Measurements from ENCODE around the gene LOX.

The LOX gene

DNA sequence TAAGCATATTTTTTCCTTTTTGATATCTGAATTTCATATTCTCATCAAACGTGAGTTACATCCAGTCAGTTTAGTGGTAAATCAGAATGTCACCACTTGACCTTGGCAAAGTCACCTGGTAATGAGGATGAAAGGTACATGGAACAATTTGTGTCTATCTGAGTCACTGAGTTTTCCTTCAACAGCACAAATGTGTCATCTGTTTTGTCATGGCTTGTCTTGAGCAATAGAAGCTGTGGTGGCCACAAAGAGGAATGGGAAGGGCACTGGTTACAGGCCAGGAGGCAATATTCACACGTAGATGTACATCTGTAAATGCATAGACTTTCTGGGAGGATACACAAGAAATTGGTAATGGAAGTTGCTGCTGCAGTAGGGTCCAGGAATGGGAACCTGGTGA is 42.9 kb upstream of the LOX start:
- TF ChIP-seq ELF4 (IDR thresholded peaks at IDR 0.05) (no peak), FOXM1 (IDR thresholded peaks at IDR 0.05; ENCODE audit: borderline replicate concordance) (no peak), FOXA1 (IDR thresholded peaks at IDR 0.05) (no peak), LEF1 (IDR thresholded peaks at IDR 0.05; ENCODE audit: borderline replicate concordance) (no peak), ZNF384 (IDR thresholded peaks at IDR 0.05) (no peak), CTBP1 (IDR thresholded peaks at IDR 0.05; ENCODE audit: borderline replicate concordance) (no peak), SUZ12 (IDR thresholded peaks at IDR 0.05) (no peak), FOXK2 (IDR thresholded peaks at IDR 0.05) (no peak), HDGF (IDR thresholded peaks at IDR 0.05; ENCODE audit: borderline replicate concordance) (no peak), TARDBP (IDR thresholded peaks at IDR 0.05) (no peak), SP1 (IDR thresholded peaks at IDR 0.05) (no peak), L3MBTL2 (conservative IDR thresholded peaks at IDR 0.05) (no peak), BHLHE40 (IDR thresholded peaks at IDR 0.05; ENCODE audit: borderline replicate concordance) (no peak), NFRKB (IDR thresholded peaks at IDR 0.05) (no peak)
- TF ChIP-seq, protein P1, sequence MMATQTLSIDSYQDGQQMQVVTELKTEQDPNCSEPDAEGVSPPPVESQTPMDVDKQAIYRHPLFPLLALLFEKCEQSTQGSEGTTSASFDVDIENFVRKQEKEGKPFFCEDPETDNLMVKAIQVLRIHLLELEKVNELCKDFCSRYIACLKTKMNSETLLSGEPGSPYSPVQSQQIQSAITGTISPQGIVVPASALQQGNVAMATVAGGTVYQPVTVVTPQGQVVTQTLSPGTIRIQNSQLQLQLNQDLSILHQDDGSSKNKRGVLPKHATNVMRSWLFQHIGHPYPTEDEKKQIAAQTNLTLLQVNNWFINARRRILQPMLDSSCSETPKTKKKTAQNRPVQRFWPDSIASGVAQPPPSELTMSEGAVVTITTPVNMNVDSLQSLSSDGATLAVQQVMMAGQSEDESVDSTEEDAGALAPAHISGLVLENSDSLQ (IDR thresholded peaks at IDR 0.05) = no peak
- ChIA-PET CTCF (interaction anchor here (1.2 kb wide), 1 partner anchor 45 kb away, joined by 3 read pairs; no protein-coding TSS in a partner anchor), POLR2A (no interaction called here)
- no peak for DNase-seq (ENCODE audit: extremely low spot score)

DNA sequence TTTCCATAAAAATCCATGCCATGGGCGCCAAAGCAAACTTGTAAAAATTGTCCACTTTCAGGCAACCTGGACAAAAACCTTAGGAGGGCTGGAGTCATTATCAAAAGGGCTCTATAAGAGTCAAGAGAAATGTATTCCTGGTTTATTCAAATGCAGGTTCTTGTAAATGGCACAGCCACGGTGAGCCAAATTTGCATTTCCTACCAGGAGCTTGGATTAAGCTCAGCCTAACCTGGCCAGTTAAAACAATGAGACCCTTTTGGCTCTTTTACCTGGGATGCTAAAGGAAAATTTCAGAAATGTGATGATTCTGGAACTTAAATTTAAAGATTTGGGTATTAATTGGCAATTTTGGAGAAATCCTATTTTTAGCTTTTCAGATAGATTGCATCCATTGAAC is 42.4 kb upstream of the LOX start:
- DNase-seq (ENCODE audit: extremely low spot score) = no peak
- CTCF ChIA-PET = no interaction called here
- POLR2A ChIA-PET = no interaction called here
- TF ChIP-seq TARDBP (IDR thresholded peaks at IDR 0.05) = no peak
- TF ChIP-seq ELF4 (IDR thresholded peaks at IDR 0.05) = no peak
- TF ChIP-seq HDGF (IDR thresholded peaks at IDR 0.05; ENCODE audit: borderline replicate concordance) = no peak
- TF ChIP-seq FOXA1 (IDR thresholded peaks at IDR 0.05) = no peak
- no peak for TF ChIP-seq SUZ12 (IDR thresholded peaks at IDR 0.05)
- TF ChIP-seq LEF1 (IDR thresholded peaks at IDR 0.05; ENCODE audit: borderline replicate concordance) = no peak
- TF ChIP-seq FOXK2 (IDR thresholded peaks at IDR 0.05) = no peak
- TF ChIP-seq BHLHE40 (IDR thresholded peaks at IDR 0.05; ENCODE audit: borderline replicate concordance) = no peak
- TF ChIP-seq, protein P1 (IDR thresholded peaks at IDR 0.05) = no peak

DNA sequence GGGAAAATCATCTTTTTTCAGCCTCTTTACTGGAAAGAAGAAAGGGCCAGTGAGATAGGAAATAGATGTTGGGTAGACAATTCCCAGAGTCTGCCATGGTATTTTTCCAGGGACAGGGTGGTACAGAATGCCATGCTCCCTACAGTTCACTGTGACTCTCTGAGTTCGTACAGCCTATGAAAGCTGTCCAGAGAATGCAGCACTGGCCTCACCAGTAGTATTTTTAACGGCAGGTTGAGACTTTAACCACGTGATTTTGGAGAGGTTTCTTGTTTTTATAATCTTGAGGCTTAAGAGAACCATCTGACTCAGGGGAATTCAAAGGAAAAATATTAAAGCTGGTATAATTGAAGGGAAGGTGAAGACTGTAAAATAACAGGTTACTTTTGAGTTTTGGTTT is 41.1 kb upstream of the LOX start:
- DNase-seq (ENCODE audit: extremely low spot score) = no peak
- ChIA-PET CTCF (no interaction called here), POLR2A (no interaction called here)
- no peak for TF ChIP-seq SP1 (IDR thresholded peaks at IDR 0.05)
- no peak for TF ChIP-seq L3MBTL2 (conservative IDR thresholded peaks at IDR 0.05)

DNA sequence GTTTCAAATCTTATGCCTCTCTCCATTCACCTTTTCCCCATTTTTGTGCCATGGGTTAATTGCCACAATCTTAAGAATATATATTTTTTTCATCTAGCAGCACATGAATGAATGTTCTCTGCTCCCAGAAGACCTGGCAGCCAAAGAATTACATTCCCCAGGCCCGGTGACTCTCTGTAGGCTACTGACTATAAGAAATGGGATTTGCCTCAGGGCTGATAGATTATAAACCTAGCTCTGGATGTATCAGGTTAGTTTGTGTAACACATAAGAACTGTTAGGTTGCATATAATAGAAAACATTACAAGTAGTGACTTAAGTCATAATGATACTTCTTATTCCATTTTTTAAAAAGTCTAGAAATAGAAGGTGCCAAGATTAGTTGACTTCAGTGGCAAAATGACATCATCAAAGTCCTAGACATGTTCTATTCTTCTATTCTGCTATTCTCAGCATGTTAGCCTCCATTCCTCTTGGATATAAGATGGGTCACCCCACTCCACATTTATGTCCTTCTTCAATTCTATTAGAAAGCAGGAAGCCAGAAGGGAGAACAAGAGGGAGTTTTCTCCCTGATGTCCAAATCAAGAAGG is 40.4 kb upstream of the LOX start:
- DNase-seq (ENCODE audit: extremely low spot score) = no peak
- POLR2A ChIA-PET = no interaction called here
- TF ChIP-seq ELF4 (IDR thresholded peaks at IDR 0.05) (no peak), FOXA1 (IDR thresholded peaks at IDR 0.05) (no peak), FOXM1 (IDR thresholded peaks at IDR 0.05; ENCODE audit: borderline replicate concordance) (no peak), CTBP1 (IDR thresholded peaks at IDR 0.05; ENCODE audit: borderline replicate concordance) (no peak), SP1 (IDR thresholded peaks at IDR 0.05) (no peak), HDGF (IDR thresholded peaks at IDR 0.05; ENCODE audit: borderline replicate concordance) (no peak), LEF1 (IDR thresholded peaks at IDR 0.05; ENCODE audit: borderline replicate concordance) (no peak), BHLHE40 (IDR thresholded peaks at IDR 0.05; ENCODE audit: borderline replicate concordance) (no peak)
- TF ChIP-seq, protein P1 (IDR thresholded peaks at IDR 0.05) = no peak
- CTCF ChIA-PET = no interaction called here

DNA sequence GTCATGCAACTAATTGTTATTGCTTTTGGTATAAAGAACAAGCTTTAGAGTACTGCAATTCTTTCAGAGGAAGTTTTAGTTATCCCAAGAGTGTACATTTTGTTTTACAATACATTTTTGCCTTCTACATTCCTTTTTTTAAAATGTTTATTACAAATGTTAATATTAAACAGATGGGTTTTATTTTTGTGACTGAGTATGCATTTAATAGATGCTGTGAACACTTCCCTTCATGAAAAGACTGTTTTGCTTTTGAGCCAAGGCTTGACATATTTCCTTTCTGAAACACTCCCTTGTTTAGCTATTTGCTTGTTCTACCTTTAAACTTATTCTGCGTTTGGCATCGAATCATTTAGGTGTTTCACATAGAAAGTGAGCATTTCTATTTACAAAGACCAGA is 36.4 kb upstream of the LOX start:
- DNase-seq (ENCODE audit: extremely low spot score) = no peak
- CTCF ChIA-PET = no interaction called here
- TF ChIP-seq ZNF384 (IDR thresholded peaks at IDR 0.05) = no peak
- TF ChIP-seq FOXK2 (IDR thresholded peaks at IDR 0.05) = no peak
- TF ChIP-seq LEF1 (IDR thresholded peaks at IDR 0.05; ENCODE audit: borderline replicate concordance) = no peak
- TF ChIP-seq SUZ12 (IDR thresholded peaks at IDR 0.05) = no peak
- TF ChIP-seq BHLHE40 (IDR thresholded peaks at IDR 0.05; ENCODE audit: borderline replicate concordance) = no peak
- TF ChIP-seq ELF4 (IDR thresholded peaks at IDR 0.05) = no peak
- POLR2A ChIA-PET = no interaction called here

DNA sequence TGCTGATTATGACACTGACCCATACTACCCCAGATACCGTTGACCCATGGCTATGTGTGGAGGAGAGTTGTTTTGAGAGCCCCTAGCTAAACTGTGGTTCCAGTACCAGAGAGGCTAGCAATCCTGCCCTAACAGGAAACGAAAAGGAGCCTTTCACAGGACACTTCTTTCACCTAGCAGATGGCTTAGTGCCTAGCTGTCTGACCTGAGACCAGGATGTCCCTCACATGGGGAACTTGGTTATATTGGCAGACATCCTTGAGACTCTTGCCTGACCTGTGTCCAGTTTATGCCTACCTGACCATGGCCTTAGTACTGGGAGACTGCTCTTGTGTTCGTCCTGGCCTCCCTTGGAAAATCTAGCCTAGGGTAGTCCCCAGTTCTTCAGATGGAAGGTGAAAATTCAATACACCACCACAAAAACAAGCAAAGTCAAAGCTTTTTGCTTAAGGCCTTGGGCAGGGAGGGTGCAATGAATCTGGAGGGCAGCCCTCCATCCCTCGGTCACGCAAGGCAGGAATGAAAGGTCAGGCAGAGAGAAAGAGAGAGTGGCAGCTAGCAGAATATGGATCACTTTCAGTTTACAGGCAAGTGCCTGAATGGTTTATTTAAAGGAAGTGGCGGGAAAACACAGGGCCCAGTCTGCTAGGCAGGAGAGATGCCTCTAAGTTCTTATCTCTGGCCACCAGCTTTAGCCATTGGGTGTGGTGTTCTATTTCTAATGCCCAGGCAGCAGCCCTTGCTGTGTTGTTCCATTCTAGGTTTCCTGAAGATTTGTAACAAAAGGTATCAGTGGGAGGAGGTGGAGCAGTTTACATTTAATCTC is 34.9 kb upstream of the LOX start:
- ChIA-PET POLR2A (no interaction called here), CTCF (no interaction called here)
- no peak for TF ChIP-seq FOXM1 (IDR thresholded peaks at IDR 0.05; ENCODE audit: borderline replicate concordance)
- TF ChIP-seq ARNT (IDR thresholded peaks at IDR 0.05) = no peak
- no peak for TF ChIP-seq HDGF (IDR thresholded peaks at IDR 0.05; ENCODE audit: borderline replicate concordance)
- TF ChIP-seq, protein P1 (IDR thresholded peaks at IDR 0.05) = no peak
- TF ChIP-seq CTBP1 (IDR thresholded peaks at IDR 0.05; ENCODE audit: borderline replicate concordance) = no peak
- TF ChIP-seq LEF1 (IDR thresholded peaks at IDR 0.05; ENCODE audit: borderline replicate concordance) = no peak
- TF ChIP-seq SP1 (IDR thresholded peaks at IDR 0.05) = no peak
- no peak for TF ChIP-seq FOXK2 (IDR thresholded peaks at IDR 0.05)
- no peak for TF ChIP-seq ELF4 (IDR thresholded peaks at IDR 0.05)
- no peak for TF ChIP-seq FOXA1 (IDR thresholded peaks at IDR 0.05)
- no peak for TF ChIP-seq ZNF384 (IDR thresholded peaks at IDR 0.05)
- TF ChIP-seq TARDBP (IDR thresholded peaks at IDR 0.05) = no peak
- no peak for TF ChIP-seq SUZ12 (IDR thresholded peaks at IDR 0.05)
- TF ChIP-seq NFRKB (IDR thresholded peaks at IDR 0.05) = no peak
- DNase-seq (ENCODE audit: extremely low spot score) = no peak

Measured in HEK293T (cell line).